Head of caudate nucleus (tissue), 42 donors: Measurements from ENCODE around the gene PTPRS.
A peak's percentile ranks its signal among the peaks of the same experiment; 100 is the strongest.

Experiments
- DNase-seq, 42 donors: peaks; one replicate each; pipeline versions ENCODE4 v3.0.0 to v3.0.0-alpha.2; 2020 to 2021; ENCODE audit warnings: mixed read lengths in 7 of 42
- intact Hi-C: fragments of 100-400 bp; cut with DNase I; formaldehyde crosslinking; loops from one replicate; pipeline ENCODE4 v1.15.0; 2022

PTPRS gene

DNA sequence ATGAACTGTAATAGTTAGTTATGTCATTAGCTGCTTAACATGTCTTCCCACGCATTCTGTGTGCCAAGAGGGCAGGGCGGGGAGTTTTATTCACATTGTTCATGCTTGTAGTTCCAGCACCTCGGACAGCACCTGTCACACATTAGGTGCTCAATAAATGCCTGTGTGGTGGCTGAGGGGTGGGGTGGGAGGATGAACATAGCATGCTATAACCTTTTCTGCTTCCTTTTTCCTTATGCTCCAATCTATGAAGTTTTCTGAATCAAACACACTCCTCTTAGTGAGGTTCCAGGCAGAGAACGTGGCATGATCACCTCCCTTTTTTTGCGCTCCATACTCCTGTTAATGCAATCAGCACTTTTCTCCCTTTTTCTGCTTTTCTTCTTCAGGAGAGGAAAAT lies 15.8 kb upstream of the PTPRS start:
- peak in 9 of 42 donors; percentile 20 to 56 (median 30) for DNase-seq
- intact Hi-C loops = no loop called here

DNA sequence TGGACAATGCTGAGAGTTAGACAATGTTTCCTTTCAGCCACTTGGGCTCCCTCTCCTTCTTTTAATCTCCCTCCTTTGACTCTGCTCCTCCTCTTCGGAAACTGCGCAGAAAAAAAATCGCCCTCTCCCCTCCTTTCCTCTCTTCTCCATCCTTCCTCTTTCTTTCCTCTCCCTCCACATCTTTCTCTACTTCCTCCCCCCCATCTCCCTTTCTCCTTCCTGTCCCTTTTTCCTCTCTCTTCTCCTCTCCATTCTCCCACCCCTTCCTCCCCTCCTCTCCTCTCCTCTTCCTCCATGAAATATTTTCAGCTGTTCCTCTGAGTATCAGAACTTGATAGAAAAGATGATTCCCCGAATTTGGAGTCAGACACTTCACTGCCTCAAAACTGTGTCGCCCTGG lies 15.1 kb upstream of the PTPRS start:
- intact Hi-C loops = no loop called here
- DNase-seq = no peak

DNA sequence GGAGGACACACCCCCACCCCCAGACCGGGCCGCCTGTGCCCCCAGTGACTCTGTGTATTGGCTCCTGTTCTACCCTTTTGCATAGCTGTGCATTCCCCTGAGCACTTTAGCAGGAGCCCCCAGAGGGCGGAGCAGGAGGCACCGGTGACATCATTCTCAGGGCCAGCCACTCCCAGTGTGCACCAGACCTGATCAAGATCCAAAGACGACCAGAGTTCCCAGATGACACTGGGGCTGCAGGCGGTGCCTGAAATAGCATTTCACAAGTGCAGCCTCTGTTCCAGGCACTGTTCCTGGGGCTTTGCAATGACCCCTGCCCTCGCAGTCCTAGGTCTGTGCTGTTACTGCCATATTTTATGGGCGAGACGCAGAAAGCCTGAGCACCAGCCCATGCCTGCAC lies 14.5 kb upstream of the PTPRS start:
- no peak for DNase-seq
- intact Hi-C loops = no loop called here

DNA sequence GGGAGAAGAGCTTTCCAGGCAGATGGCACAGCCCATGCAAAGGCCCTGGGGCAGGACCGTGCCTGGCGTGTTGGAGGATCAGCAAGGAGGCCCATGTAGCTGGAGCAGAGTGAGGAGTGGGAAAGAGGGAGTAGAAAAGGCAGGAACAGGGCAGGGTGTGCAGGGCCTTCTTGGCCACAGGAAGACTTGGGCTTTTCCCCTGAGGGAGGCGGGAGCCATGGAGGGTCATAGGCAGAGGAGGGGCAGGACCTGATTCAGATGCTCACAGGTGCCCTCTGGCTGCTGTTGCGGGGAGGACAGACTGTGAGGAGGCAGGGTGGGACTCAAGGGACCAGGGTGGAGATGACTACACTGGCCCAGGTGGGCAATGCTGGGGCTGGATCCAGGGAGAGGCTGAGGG lies 13.8 kb upstream of the PTPRS start:
- peak in 2 of 42 donors; percentile 22 to 51 for DNase-seq
- intact Hi-C loops = no loop called here

DNA sequence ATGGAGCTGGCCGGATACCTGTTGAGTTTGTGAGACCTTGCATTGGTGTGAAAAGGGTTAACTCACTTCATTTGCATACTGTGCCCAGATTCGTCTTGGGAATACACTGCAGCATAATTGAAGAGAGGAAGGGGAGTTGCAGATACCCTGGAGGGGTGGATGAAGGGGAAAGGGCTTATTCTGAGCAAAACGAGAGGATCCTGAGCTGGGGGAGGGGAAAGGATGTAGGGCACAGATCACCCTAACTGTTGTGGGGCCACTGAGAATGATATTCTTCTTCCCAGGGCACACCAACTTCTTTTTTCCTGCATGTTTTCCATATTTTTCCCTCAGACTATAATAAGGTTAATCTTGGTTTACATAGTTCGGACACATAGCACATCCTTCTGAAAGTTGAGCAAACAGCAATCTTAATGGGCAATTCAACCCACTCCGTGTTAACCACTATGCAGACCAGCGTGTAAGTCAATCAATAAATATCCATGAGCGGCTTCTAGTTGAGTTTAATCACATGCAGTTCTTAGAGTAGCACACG lies 11.7 kb upstream of the PTPRS start:
- intact Hi-C loops = no loop called here
- DNase-seq = no peak

DNA sequence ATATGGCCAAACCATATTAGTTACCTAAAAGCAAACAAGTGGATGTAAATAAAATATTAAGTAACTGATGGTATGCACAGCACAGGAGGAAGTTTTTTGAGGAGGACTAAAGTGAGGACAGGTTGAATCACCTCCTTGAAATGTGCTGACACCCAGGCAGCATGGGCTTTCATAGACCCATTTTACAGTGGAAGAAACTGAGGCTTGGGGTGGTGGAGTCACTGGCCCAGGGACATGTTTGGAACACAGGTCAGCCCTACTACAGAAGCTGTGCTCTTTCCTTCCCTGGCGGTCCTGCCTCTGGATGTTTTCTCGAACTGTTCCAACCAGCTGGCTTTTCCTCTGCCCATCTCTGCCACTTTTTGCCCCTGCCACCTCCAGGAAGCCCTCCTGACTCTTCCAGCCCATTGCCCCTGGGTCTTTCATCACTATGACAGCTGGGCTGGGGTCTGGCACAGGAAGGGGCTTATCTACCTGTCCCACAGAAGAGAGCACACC lies 11.2 kb upstream of the PTPRS start:
- intact Hi-C loops = no loop called here
- DNase-seq = no peak

DNA sequence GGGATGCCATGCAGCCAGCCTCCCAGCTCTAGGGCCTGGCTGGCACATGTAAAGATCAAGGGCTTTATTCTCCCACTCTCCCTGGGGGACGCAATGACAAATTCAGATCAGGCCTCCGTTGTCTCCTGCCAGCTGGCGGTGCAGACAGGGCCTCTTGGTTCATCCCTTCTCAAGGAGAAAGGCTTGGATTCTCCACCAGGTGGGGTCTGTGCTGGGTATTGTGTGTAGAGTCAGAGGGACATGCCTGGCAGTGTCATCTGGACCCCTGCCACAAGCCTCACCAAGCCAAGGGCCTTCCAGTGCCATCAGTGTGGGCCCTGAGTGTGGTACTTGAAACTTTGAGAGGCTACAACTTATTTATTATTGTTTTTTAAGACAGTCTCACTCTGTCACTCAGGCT lies 8.4 kb upstream of the PTPRS start:
- intact Hi-C loops = no loop called here
- DNase-seq = no peak

DNA sequence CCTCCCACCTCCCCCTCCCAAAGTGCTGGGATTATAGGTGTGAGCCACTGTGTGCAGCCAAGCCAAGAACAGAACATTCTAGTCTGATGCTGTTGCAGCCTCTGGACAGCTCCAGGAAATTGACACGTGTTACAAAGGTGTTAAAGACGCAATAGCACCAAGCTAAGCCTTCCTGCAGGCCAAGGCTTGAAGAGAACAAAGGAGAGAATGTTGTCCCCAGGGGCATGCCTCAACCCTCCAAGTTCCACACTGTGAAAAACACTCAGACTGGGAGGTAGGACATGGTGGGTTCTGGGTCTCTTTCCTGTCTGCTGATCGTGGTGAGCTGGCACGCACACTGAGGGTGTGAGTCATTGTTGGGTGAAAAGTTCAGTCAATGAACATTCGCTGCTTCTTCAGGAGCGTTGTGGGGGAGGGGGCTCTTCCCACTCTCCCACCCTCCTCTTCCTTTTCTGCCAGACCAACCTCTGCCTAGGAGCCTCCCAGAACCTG lies 5.3 kb upstream of the PTPRS start:
- DNase-seq = peak in 7 of 42 donors; percentile 13 to 63 (median 38)
- intact Hi-C loops = no loop called here

DNA sequence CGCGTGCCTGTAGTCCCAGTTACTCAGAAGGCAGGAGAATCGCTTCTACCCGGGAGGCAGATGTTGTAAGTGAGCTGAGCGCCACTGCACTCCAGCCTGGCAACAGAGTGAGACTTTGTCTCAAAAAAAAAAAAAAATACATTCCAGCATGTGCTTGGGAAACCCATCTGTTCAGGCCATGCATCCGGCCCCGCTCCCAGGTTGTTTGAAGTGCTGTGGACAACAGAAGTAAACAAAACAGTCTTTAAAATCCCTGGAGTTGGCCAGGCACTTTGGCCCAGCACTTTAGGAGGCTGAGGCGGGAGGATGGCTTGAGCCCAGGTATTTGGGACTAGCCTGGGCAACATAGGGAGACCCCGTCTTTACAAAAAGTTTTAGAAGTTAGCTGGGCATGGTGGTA lies 3.2 kb upstream of the PTPRS start:
- intact Hi-C loops = no loop called here
- DNase-seq = no peak

DNA sequence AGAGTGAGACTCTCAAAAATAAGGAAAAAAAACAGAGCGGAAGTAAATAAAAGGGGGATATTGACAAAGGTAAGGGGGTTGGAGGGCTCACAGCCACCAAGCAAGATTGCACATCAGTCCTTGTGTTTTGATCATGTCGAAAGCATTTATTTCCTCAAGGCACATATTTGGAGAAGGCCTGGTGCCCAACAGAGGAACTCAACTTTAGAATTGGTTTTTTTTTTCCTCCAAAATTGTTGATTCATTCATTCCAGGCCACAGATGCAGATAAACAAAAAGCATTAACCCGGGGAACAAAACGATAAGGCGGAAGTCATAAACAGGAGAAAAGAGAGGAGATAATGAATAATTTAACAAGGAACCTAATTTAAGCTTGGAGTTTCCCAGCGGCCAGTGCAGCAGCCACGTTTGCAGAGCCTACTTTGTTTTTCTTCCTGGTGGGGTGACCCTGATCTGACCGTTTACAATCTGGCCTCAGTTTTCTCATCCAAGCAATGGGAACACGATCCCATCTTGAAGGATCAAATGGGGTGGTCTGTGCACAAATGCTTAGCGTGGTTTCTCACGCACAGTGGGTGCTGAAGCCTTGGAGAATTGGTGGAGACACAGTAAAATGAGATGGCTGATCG lies 2.1 kb upstream of the PTPRS start:
- intact Hi-C loops = no loop called here
- no peak for DNase-seq

DNA sequence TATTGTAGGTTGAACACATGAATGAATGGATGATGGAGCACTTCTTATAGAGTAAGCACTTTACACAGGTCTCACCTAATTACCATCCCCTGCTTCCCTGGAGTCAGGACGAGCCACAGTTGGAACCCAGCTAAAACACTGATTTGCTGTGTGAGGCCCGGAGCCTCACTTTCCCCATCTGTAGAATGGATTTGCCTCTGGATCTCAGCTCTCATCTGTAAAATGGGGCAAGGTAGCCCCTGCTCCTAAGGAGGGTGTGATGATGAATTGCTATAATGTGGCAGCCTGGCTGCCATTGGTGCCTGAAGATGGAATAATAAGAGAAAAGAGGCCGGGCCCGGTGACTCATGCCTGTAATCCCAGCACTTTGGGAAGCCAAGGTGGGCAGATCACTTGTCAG lies 1.4 kb upstream of the PTPRS start:
- DNase-seq = no peak
- intact Hi-C loops = no loop called here

DNA sequence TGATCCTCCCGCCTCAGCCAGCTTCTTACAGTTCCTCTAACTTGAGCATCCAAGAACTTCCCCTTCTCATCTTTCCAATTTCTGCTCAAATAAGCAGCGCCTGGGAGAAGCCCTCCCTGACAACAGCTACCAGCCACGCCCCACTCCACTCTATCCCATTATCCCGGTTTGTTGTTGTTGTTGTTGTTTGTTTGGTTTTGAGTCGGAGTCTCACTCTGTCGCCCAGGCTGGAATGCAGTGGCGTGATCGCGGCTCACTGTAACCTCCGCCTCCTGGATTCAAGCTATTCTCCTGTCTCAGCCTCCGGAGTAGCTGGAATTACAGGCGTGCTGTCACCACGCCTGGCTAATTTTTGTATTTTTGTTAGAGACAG lies 822 bp upstream of the PTPRS start:
- DNase-seq = no peak
- intact Hi-C loops = no loop called here

DNA sequence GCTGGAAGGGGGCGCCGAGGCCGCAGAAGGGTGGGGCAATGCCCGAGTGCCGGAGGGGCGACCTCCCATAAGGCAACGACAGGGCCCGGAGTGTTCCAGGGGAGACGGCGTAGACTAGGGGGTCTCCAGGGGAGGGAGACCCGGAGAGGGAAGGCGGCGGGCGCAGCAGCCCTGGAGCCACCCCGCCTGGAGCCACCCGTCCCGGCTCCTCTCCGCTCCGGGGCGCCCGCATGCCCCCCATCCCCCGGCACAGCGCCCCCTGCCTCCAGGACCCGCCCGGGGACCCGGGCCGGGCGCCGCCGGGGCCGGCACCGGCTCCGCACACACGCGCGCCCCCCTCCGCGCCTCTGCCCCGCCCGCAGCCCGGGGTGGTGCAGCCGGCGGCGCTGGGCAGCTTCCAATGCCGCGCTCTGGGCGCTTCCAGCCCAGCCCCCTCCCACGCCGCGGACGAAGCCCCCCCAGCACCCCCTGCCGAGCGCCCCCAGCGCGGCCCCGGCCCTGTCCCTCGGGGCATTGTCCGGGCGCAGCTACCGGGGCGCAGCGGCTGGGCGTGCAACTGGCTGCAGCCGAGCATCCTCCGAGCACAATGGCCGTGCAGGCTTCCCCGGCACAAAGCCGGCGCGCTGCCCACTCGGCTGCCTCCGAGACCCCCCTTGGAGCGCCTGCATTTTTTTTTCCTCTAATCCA lies 519 bp downstream of the PTPRS start:
- DNase-seq = peak in 27 of 42 donors; percentile 15 to 68 (median 44)
- intact Hi-C loops = no loop called here

DNA sequence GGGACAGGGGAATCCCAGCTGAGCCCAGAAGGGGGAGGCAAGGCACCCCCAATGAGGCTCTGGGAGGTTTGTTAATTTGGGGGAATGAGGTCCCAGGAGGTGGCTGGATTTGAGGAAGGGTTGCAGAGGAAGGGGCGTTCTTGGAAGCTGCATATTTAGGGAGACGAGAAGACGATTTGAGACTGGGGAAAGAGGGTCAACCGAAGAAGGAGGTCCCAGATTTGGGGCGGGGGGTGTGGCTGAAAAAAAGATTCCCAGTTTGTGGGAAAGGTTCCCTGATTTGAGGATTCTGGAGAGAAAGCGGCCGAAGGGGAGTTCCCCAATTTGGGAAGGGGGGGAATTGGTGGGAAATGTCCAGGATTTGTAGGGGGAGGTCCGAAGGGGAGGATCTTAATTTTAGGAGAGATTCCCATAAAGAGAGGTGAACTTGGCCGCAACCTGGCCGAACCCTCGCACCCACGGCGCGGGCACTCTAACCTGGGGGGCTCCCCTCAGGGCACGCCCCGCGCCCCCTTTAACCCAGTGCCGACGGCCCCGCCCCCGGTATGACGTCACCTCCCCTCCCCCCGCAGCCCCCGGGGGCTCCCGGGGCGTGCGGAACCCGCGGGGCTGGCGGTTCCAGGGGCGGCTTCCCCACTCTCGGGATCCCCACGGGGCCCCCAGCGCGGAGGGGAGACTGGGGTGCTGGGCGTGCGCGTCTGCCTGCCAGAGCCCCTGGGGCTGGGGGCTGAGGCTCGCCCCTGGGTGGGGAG lies 1.2 kb downstream of the PTPRS start:
- intact Hi-C loops = no loop called here
- peak in 7 of 42 donors; percentile 15 to 49 (median 36) for DNase-seq

DNA sequence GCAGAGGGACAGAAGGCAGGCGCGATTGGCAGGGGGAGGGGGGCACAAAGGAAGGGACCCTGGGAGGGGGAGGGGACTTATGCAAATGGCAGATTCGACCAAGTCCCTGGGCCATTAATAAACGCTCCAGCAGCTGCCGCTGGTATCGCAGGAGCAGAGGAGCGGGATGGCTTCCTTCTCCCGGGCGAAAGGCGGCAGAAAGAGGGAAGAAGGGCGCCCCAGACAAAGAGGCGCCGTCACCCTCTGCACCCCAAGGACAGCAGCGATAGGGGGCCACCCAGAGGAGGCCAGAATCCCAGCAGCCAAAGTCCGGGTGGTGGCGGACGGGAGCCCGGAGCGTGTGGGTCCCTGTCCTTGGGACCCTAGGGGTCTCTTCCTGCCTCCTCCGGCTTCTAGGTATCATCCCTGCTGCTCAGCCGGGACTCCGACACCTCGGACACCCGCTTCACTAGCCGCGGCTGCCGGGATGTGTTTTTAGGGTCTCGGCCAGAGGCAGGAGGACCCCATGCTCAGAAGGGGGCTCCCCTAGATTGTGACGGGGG lies 1.9 kb downstream of the PTPRS start:
- DNase-seq = peak in 40 of 42 donors; percentile 21 to 83 (median 56)
- intact Hi-C loops = no loop called here

DNA sequence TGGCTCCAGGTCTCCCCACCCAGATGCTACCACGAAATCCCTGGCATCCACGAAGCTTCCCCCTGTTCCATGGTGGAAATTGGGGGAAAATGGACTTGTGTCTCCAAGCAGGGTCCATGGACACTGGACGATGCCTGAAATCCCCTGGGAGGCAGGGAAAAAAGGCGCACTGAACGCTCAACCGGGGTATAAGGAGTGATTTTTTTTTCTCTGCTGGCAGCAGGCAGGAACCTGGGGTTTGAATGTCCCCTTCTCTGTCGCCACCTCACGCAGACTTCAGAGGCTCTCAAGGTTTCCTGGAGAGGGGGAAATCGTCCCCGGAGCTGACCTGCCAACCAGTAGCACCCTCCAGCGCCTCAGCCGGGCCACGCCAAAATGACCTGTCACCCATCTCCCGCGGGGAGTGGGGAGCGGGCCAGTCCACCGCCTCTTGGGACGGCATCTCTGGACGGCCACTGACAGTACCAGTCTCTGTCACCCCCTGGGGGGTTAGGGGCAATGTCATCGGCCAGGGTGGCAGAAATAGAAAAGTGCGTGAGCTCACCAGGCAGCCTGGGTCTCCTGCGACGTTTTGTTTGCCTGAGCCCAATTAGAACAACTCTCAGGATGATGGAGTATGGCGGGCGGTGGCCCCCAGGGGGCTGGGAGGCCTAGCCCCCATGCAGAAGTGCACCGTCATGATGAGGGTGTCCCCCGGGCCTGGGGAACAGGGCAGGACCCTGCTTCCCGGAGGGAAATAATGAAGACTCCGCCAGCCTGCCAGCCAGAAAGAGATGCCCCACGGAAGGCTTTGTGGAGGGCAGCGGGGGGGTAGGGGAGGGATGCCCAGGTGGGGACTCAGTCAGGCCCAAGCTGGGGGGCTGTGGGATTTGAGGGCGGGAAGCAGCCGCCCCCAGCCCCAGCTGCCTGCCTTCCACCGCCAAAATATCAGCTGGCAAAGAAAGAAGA lies 2.6 kb downstream of the PTPRS start:
- intact Hi-C loops = no loop called here
- DNase-seq = peak in 3 of 42 donors; percentile 16 to 51 (median 31)

DNA sequence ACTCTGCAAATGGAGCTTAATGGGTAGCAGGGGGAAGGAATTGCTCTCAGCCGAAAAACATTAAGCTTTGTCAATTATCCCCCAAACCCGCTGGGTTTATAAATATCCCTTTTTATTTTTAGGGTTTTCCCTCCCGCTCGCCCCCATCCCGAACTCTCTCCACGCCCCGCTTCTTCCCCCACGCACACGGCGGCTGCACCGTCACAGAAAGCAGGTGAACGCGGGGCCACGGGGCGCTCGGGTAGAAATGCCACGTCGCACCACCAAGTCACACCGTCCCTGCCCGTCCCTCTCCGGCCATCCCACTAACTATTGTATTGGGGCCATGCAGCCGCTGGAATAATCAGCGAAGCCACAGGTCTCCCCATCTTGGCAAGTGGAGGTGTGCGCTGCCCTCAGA lies 3.5 kb downstream of the PTPRS start:
- DNase-seq = peak in 41 of 42 donors; percentile 26 to 89 (median 64)

DNA sequence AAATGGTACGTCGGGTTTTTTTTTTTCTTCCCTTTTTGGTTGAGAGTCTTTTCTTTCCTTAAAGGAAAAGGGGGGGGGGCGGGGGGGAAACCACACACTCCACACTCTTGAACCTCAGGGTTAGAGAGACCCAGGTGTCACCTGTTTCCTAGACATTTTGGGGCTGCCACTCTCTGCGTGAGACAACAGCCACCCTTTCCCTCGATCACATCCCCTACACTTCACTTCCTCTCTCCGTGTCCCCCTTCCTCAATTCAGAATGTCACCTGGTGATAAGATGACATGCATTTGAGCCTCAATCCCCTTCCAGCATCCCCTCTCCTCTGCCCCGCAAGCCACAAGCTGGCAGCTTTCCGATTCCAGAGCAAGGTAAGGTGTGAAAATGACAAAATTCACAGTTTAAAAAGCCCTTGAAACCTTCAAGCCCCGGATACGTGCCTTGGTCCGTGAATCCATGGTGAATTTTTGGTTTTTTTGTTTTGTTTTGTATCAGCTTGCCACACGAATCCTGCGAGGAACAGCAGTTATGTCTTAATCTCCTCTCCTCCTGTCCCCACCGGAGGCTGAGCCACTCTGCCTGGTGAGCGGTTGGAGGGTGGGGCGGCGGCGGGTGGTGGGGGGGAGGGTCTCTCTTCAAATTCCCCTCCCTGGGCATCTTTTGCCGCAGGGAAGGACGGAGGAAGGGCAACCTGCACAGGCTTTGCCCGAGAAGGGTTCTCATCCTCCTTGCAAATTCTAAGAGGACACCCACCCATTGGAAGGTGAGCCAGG lies 4.2 kb downstream of the PTPRS start:
- DNase-seq = peak in 2 of 42 donors; percentile 9 to 18
- intact Hi-C loops = no loop called here

More for the DNA sequence above, 3.5 kb downstream of the PTPRS start:
- intact Hi-C loops = no loop called here
